Ovary (tissue), 9 donors: ENCODE results near the gene SUSD2. TPM values are rescaled to one million over a fixed set of nuclear protein-coding genes. Genes with fewer than 3 reads are reported as not detected.

Source experiments
- DNase-seq, 5 donors: peaks; one replicate each; pipeline ENCODE4 v3.0.0-alpha.2; 2019 to 2020
- H3K27ac ChIP-seq, 2 donors: fragments of 200-600 bp; one replicate each; pipeline versions ENCODE4 v1.5.1 to v1.8.0; 2019 to 2022
- H3K27me3 ChIP-seq: fragments of 200-600 bp; one replicate; pipeline ENCODE4 v1.8.0; 2022
- H3K36me3 ChIP-seq: fragments of 200-600 bp; sonication (generic); one replicate; pipeline ENCODE4 v1.5.1; 2019
- H3K4me1 ChIP-seq: one replicate; pipeline ENCODE4 v1.8.1; 2013; ENCODE audit warnings: mild to moderate bottlenecking, moderate library complexity; ENCODE audit not compliant: insufficient read depth
- H3K4me3 ChIP-seq: fragments of 200-600 bp; sonication (generic); one replicate; pipeline ENCODE4 v1.5.1; 2017
- H3K9me3 ChIP-seq, 2 donors: fragments of 200-600 bp in 1 of 2; sonication (generic) in 1 of 2; one replicate each; pipeline versions ENCODE4 v1.5.1 to v1.8.1; 2013 to 2019; ENCODE audit warnings: mild to moderate bottlenecking in 1 of 2, moderate library complexity in 1 of 2
- CTCF ChIP-seq, 3 donors: fragments of 450-650 bp in 2 of 3; fragments of 200-600 bp in 1 of 3; IDR thresholded peaks; one replicate each; pipeline versions ENCODE4 v1.5.1 to v1.8.0; 2016 to 2022; ENCODE audit warnings: antibody characterized with exemption in 3 of 3, mild to moderate bottlenecking in 1 of 3
- EP300 ChIP-seq: sonication (generic); formaldehyde crosslinking; IDR thresholded peaks from one replicate; pipeline ENCODE4 v1.6.1; 2017; ENCODE audit warnings: antibody characterized with exemption
- POLR2A ChIP-seq: fragments of 450-650 bp; IDR thresholded peaks from one replicate; pipeline ENCODE4 v1.6.1; 2017; ENCODE audit warnings: antibody characterized with exemption, mild to moderate bottlenecking, moderate library complexity
- WGBS, 3 donors: extraction: QIAGEN DNeasy Blood & Tissue Kit in 1 of 3; methylation state at CpG; one replicate each; pipeline versions ENCODE4 v1.1.5 to v1.1.7; 2013 to 2017; 5-methylcytosine and 5-hydroxymethylcytosine counted together
- intact Hi-C, 4 donors: fragments of 100-400 bp; cut with DNase I; formaldehyde crosslinking; loops; one replicate each; pipeline versions ENCODE4 v1.11.0 to v1.15.1; 2022 to 2023
- polyA plus RNA-seq, 2 donors: library from polyadenylated mRNA; stranded (reverse); fragments of 200-250 nt in 1 of 2; fragments of 350-450 nt in 1 of 2; fragmentation: Illumina TruSeq in 1 of 2; extraction: RNeasy Lipid Tissue Mini Kit (QIAGEN cat#74804) in 1 of 2; gene quantifications; one replicate each; pipeline ENCODE4 v1.2.3, GENCODE V29; 2013 to 2014
- total RNA-seq, 7 donors: library from RNA; depleted of rRNA in 2 of 7; stranded (reverse); fragments of >200 nt in 2 of 7; fragmentation: NEBNext Ultra II Directional in 3 of 7; extraction: Animal tissue kit (Norgen Biotek cat#: 25700) in 3 of 7; gene quantifications; one replicate each; pipeline versions ENCODE4 v1.1.0 to v1.2.4, GENCODE V29; 2016 to 2023
- donor health status: DM: no; HTN: no; CAD: no; lungs with moderate emphysema.
- donor health status: DM: no; HTN: no; CAD: no.
- donor health status: Bipolar disorder and iron deficiency.
- donor health status: DM: yes; HTN: yes; CAD: no.
- donor health status: DM: no; HTN: no; CAD: no.
- donor health status: DM: yes; HTN: yes; CAD: no.

The SUSD2 gene
- total and polyA plus RNA-seq, 9 donors, result 0.45 to 4.1 (median 2.6) TPM

DNA sequence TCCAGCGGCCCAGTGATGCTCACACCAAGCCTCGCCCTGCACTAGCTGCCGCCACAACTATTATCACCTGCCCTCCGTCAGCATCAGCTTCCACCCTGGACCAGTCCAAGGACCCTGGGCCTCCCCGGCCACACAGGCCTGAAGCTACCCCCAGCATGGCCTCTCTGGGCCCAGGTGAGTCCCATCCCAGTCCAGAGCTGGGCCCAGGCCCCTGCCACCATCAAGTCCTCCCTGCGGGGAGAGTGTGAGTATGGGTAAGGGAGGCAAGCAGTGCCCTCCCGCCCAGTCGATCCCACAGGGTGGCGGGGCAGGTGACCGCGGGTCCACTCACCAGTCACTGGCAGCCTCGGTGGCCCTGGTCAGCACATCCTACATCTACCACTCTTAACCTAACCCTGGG is 9.5 kb upstream of the SUSD2 start:
- no peaks in the 10 kb centered on the region for H3K36me3 ChIP-seq
- intact Hi-C loops, result loop anchor here in 2 of 4 donors (5.0 to 10.0 kb wide), 2 partner anchors 165 to 217 kb away; partner anchors contain the start of gene GSTT4 (in 1 of the 2)

DNA sequence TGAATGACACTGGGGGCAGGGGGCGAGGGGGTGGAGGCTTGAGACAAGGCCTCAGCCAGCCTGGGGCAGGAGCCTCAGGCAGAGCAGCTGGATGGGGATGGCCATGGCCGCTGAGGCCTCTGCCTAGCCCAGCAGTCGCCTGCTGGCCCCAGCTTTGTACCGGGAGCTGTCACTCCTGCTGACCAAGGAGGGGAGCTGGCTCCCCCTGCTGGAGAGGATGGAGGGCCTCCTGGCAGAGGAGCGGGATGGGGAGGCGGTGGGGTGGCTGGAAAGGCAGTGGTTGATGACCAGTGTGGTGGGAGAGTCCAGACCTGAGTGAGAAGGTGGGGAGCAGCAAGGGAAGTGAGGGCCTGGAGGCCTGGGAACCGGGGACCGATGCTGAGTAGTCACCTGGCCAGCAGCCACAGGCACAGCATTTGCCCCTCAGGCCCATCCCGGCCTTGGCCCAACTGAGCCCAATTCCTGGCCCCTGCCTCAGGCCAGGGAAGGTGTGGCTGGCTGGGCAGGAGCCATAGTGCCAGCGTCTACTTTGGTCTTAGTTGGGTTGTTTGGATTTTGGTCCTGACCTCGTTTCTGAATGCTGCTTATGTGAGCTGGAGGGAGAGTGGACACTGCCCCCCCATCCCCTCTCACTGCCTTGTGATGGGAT is 6.0 kb upstream of the SUSD2 start:
- 42 to 48% (median 42%) methylated on average over 11 of the region's 11 CpGs for WGBS, 3 donors
- intact Hi-C loops, result loop anchor here in 3 of 4 donors (2.0 to 10.0 kb wide), 3 partner anchors 68 to 220 kb away; no protein-coding TSS in a partner anchor
- TF ChIP-seq EP300, result no peak
- TF ChIP-seq CTCF (IDR thresholded peaks at IDR 0.05), result peak; percentile 61 to 96 (median 83)
- Histone ChIP-seq H3K9me3 (no peaks in the 10 kb centered on the region), H3K27ac (peak overlapping the region; percentile 19 to 55), H3K36me3 (no peaks in the 10 kb centered on the region), H3K27me3 (no peaks in the 10 kb centered on the region), H3K4me3 (no peak overlapping the region), H3K4me1 (no peaks in the 10 kb centered on the region)
- peak; percentile 79 to 87 (median 85) for DNase-seq

More for the DNA sequence above, 9.5 kb upstream of the SUSD2 start:
- H3K27ac ChIP-seq, result no peak overlapping the region
- no peaks in the 10 kb centered on the region for H3K9me3 ChIP-seq
- WGBS, 3 donors, result 92 to 93% (median 93%) methylated on average over 12 of the region's 12 CpGs
- H3K4me3 ChIP-seq, result no peak overlapping the region
- no peaks in the 10 kb centered on the region for H3K27me3 ChIP-seq
- DNase-seq, result no peak
- TF ChIP-seq CTCF (IDR thresholded peaks at IDR 0.05) (no peak), POLR2A (no peak)
- no peaks in the 10 kb centered on the region for H3K4me1 ChIP-seq

DNA sequence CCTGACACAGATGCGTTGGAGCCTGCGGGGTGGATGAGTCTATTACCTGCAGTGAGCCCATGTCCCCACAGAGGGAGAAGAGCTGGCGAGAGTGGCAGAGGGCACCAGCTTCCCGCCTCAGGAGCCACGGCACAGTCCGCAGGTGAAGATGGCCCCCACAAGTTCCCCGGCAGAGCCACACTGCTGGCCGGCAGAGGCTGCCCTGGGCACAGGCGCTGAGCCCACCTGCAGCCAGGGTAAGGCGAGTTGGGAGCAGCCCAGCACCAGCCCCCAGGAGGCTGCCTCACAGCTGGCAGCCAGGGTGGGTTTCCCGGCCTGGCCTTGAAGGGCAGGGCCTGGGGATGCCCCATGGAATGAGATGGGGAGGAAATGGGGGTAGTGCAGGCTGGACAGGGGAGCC is 5.2 kb upstream of the SUSD2 start:
- WGBS, 3 donors, result 86 to 95% (median 89%) methylated on average over 5 to 11 of the region's 11 CpGs
- intact Hi-C loops, result loop anchor here in 3 of 4 donors (5.0 to 10.0 kb wide), 2 partner anchors 69 to 221 kb away; no protein-coding TSS in a partner anchor

DNA sequence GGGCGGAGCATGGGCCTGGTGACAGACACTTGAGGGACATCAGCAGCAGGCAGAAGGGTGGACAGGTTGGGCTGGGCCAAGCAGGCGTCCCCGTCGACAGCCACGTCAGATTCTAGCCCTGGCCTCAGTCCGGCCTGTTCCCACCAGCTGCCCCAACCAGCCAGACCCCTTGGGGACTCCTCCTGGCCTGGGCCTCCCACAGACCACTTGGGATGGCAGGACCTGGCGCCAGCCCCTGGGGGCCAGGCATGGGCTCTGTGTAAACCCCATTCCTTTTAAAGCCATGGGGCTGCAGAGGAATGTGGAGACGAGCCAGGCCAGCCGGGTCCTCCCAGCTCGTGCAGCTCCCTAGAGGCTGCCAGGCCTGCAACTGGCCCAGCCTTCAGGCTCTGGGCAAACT is 4.7 kb upstream of the SUSD2 start:
- 61 to 82% (median 74%) methylated on average over 8 to 10 of the region's 10 CpGs for WGBS, 3 donors
- Histone ChIP-seq H3K9me3 (no peaks in the 10 kb centered on the region), H3K4me3 (no peak overlapping the region), H3K36me3 (no peaks in the 10 kb centered on the region), H3K4me1 (peaks cover 2% of the 10 kb centered on the region), H3K27ac (no peak overlapping the region), H3K27me3 (no peaks in the 10 kb centered on the region)
- intact Hi-C loops, result loop anchor here in 3 of 4 donors (5.0 to 10.0 kb wide), 2 partner anchors 69 to 222 kb away; no protein-coding TSS in a partner anchor
- no peak for DNase-seq
- TF ChIP-seq EP300, result no peak
- TF ChIP-seq POLR2A, result no peak

More for the DNA sequence above, 5.2 kb upstream of the SUSD2 start:
- Histone ChIP-seq H3K27ac (no peak overlapping the region), H3K4me1 (no peaks in the 10 kb centered on the region), H3K36me3 (no peaks in the 10 kb centered on the region), H3K27me3 (no peaks in the 10 kb centered on the region), H3K9me3 (no peaks in the 10 kb centered on the region), H3K4me3 (no peak overlapping the region)
- TF ChIP-seq POLR2A, result no peak
- no peak for TF ChIP-seq EP300
- TF ChIP-seq CTCF (IDR thresholded peaks at IDR 0.05), result no peak
- DNase-seq, result no peak

GRCh38 chr22:24177045-24177444 is 4.2 kb upstream of the SUSD2 start:
- Histone ChIP-seq H3K9me3 (no peaks in the 10 kb centered on the region), H3K27me3 (no peaks in the 10 kb centered on the region), H3K4me3 (no peak overlapping the region), H3K4me1 (peaks cover 2% of the 10 kb centered on the region), H3K36me3 (no peaks in the 10 kb centered on the region), H3K27ac (no peak overlapping the region)
- DNase-seq, result no peak
- 81 to 94% (median 84%) methylated on average over 5 of the region's 5 CpGs for WGBS, 3 donors
- TF ChIP-seq CTCF (IDR thresholded peaks at IDR 0.05), result no peak
- no peak for TF ChIP-seq EP300
- no peak for TF ChIP-seq POLR2A
- intact Hi-C loops, result loop anchor here in 3 of 4 donors (5.0 to 10.0 kb wide), 2 partner anchors 70 to 222 kb away; no protein-coding TSS in a partner anchor
